HEK293 (cell line): ENCODE measurements around the gene ABR.

Experiments
- CTCF ChIA-PET: fragments of 350-600 bp; formaldehyde crosslinking; extraction: SDS; loops from one replicate; lab custom pipeline; 2021; ENCODE audit warnings: antibody characterized with exemption; lab: Yijun Ruan, JAX
- POLR2A ChIA-PET: fragments of 300-600 bp; formaldehyde crosslinking; extraction: SDS; loops from one replicate; lab custom pipeline; 2020; ENCODE audit warnings: antibody characterized with exemption, inconsistent platforms; lab: Yijun Ruan, JAX
- H3K27ac ChIP-seq: fragments of 200-500 bp; sonication (Bioruptor generic); 2 replicates; pipeline ENCODE4 v1.5.1; 2014; ENCODE audit warnings: low read depth, low read length, control low read depth, inconsistent platforms; ENCODE audit errors: extremely low read depth
- H3K36me3 ChIP-seq, 2 experiments: fragments of 200-500 bp in 1 of 2; sonication (Bioruptor generic) in 1 of 2; 1 replicate in 1 of 2; 2 replicates in 1 of 2; pipeline ENCODE4 v1.5.1; 2014 to 2017; ENCODE audit warnings: inconsistent platforms in 2 of 2, low read length in 2 of 2; ENCODE audit not compliant: control insufficient read depth in 2 of 2, insufficient read depth in 1 of 2
- H3K4me1 ChIP-seq: fragments of 200-500 bp; sonication (Bioruptor generic); 2 replicates; pipeline ENCODE4 v1.5.1; 2014; ENCODE audit warnings: mild to moderate bottlenecking, low read length, inconsistent platforms; ENCODE audit not compliant: control insufficient read depth, insufficient read depth
- H3K4me3 ChIP-seq: 2 replicates; pipeline ENCODE4 v1.5.1; 2011; ENCODE audit warnings: low read depth, mild to moderate bottlenecking, control low read depth, low read length, moderate library complexity
- H3K9me3 ChIP-seq: fragments of 200-500 bp; sonication (Bioruptor generic); 2 replicates; pipeline ENCODE4 v1.5.1; 2014; ENCODE audit warnings: low read depth, low read length, inconsistent platforms; ENCODE audit not compliant: control insufficient read depth, insufficient read depth
- IKZF3 ChIP-seq: fragments of 450-650 bp; IDR thresholded peaks from 2 replicates; pipeline ENCODE4 v1.5.0; 2018; ENCODE audit warnings: missing biosample characterization, mild to moderate bottlenecking, missing genetic modification characterization, moderate library complexity
- MYNN ChIP-seq: fragments of 450-650 bp; formaldehyde crosslinking; IDR thresholded peaks from 2 replicates; pipeline ENCODE4 v1.5.1; 2016; ENCODE audit warnings: missing biosample characterization, missing genetic modification characterization, borderline replicate concordance
- SCRT2 ChIP-seq: fragments of 450-650 bp; formaldehyde crosslinking; IDR thresholded peaks from 2 replicates; pipeline ENCODE4 v1.5.1; 2016; ENCODE audit warnings: missing biosample characterization, missing genetic modification characterization
- SETDB1 ChIP-seq: IDR thresholded peaks from one replicate; pipeline ENCODE4 v1.6.1; 2017; ENCODE audit warnings: mild to moderate bottlenecking, low read length, moderate library complexity, mixed read lengths; ENCODE audit not compliant: insufficient read length
- SP3 ChIP-seq: fragments of 450-650 bp; formaldehyde crosslinking; IDR thresholded peaks from 2 replicates; pipeline ENCODE4 v1.5.1; 2016; ENCODE audit warnings: missing biosample characterization, missing genetic modification characterization
- WT1 ChIP-seq: fragments of 450-650 bp; formaldehyde crosslinking; IDR thresholded peaks from 2 replicates; pipeline ENCODE4 v1.5.1; 2016; ENCODE audit warnings: missing biosample characterization, missing genetic modification characterization
- YY1 ChIP-seq: fragments of 450-650 bp; formaldehyde crosslinking; IDR thresholded peaks from 2 replicates; pipeline ENCODE4 v1.5.1; 2018; ENCODE audit warnings: missing biosample characterization, missing genetic modification characterization
- ZFP37 ChIP-seq: fragments of 450-650 bp; formaldehyde crosslinking; IDR thresholded peaks from 2 replicates; pipeline ENCODE4 v1.5.1; 2016; ENCODE audit warnings: missing biosample characterization, missing genetic modification characterization
- ZFP69B ChIP-seq: fragments of 450-650 bp; formaldehyde crosslinking; IDR thresholded peaks from 2 replicates; pipeline ENCODE4 v1.5.1; 2016; ENCODE audit warnings: missing biosample characterization, missing genetic modification characterization
- ZNF10 ChIP-seq: fragments of 450-650 bp; formaldehyde crosslinking; IDR thresholded peaks from 2 replicates; pipeline ENCODE4 v1.5.1; 2017; ENCODE audit warnings: missing biosample characterization, missing genetic modification characterization
- ZNF132 ChIP-seq: fragments of 450-650 bp; formaldehyde crosslinking; IDR thresholded peaks from 2 replicates; pipeline ENCODE4 v1.5.1; 2017; ENCODE audit warnings: missing biosample characterization, missing genetic modification characterization, borderline replicate concordance
- ZNF169 ChIP-seq: fragments of 450-650 bp; formaldehyde crosslinking; IDR thresholded peaks from 2 replicates; pipeline ENCODE4 v1.5.1; 2016; ENCODE audit warnings: missing biosample characterization, missing genetic modification characterization
- ZNF2 ChIP-seq: fragments of 450-650 bp; formaldehyde crosslinking; IDR thresholded peaks from 2 replicates; pipeline ENCODE4 v1.5.1; 2016; ENCODE audit warnings: missing biosample characterization, missing genetic modification characterization
- ZNF549 ChIP-seq: fragments of 450-650 bp; IDR thresholded peaks from 2 replicates; pipeline ENCODE4 v1.5.1; 2018; ENCODE audit warnings: missing biosample characterization, missing genetic modification characterization, mild to moderate bottlenecking, inconsistent platforms, moderate library complexity
- ZNF585B ChIP-seq: fragments of 450-650 bp; formaldehyde crosslinking; IDR thresholded peaks from 2 replicates; pipeline ENCODE4 v1.5.1; 2016; ENCODE audit warnings: missing biosample characterization, missing genetic modification characterization
- ZNF658 ChIP-seq: fragments of 450-650 bp; formaldehyde crosslinking; IDR thresholded peaks from 2 replicates; pipeline ENCODE4; 2016; ENCODE audit warnings: missing biosample characterization, missing genetic modification characterization
- ZNF777 ChIP-seq: fragments of 450-650 bp; formaldehyde crosslinking; IDR thresholded peaks from 2 replicates; pipeline ENCODE4 v1.5.1; 2017; ENCODE audit warnings: missing biosample characterization, missing genetic modification characterization, borderline replicate concordance
- TF ChIP-seq, protein P1 (sequence below): fragments of 450-650 bp; IDR thresholded peaks from 2 replicates; pipeline ENCODE4 v1.5.1; 2018; ENCODE audit warnings: missing biosample characterization, mild to moderate bottlenecking, missing genetic modification characterization
- TF ChIP-seq, protein P2 (sequence below): fragments of 450-650 bp; formaldehyde crosslinking; IDR thresholded peaks from 2 replicates; pipeline ENCODE4 v1.5.1; 2016; ENCODE audit warnings: missing biosample characterization, missing genetic modification characterization
- TF ChIP-seq, protein P3 (sequence below): fragments of 450-650 bp; IDR thresholded peaks from 2 replicates; pipeline ENCODE4 v1.5.1; 2018; ENCODE audit warnings: missing biosample characterization, missing genetic modification characterization
- TF ChIP-seq, protein P4 (sequence below): IDR thresholded peaks from 2 replicates; pipeline ENCODE4 v1.6.1; 2011; ENCODE audit warnings: mild to moderate bottlenecking, low read depth, low read length, borderline replicate concordance
- TF ChIP-seq, protein P5 (sequence below): fragments of 450-650 bp; formaldehyde crosslinking; IDR thresholded peaks from 2 replicates; pipeline ENCODE4 v1.5.0; 2017; ENCODE audit warnings: missing biosample characterization, missing genetic modification characterization, borderline replicate concordance

The ABR gene

DNA sequence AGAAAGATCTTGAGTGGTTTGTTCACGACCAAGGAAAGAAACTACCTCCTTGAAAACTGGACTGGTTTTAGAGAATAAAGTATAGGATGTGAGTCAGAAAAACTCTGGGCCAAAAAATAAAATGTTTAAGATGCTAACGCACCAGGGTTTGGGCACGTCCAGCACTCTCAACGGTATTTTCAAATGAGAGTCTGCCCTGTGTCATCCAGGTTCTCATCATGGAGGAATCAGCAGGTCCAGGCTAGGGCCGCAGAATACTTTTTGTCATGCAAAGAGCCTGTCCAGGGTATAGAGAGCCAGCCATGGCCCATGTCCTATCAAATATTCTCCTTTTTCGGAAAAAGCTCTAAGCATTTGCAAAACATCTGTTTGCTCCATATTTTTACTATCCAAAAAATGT lies 202.6 kb downstream of the ABR start:
- Histone ChIP-seq H3K36me3 (no peaks in the 10 kb centered on the region), H3K4me1 (peaks cover 9% of the 10 kb centered on the region; the same call in 1 of the 2 replicates), H3K9me3 (no peaks in the 10 kb centered on the region), H3K27ac (no peak overlapping the region), H3K4me3 (no peak overlapping the region)
- ChIA-PET POLR2A (interaction anchor here (2.2 to 3.4 kb wide), 2 partner anchors 12 to 44 kb away, joined by 5 to 11 read pairs; no protein-coding TSS in a partner anchor), CTCF (interaction anchor here (0.6 to 2.5 kb wide), 7 partner anchors 11 to 181 kb away, joined by 3 to 6 read pairs (median 3); partner anchors contain the start of gene TIMM22)
- TF ChIP-seq, protein P1, sequence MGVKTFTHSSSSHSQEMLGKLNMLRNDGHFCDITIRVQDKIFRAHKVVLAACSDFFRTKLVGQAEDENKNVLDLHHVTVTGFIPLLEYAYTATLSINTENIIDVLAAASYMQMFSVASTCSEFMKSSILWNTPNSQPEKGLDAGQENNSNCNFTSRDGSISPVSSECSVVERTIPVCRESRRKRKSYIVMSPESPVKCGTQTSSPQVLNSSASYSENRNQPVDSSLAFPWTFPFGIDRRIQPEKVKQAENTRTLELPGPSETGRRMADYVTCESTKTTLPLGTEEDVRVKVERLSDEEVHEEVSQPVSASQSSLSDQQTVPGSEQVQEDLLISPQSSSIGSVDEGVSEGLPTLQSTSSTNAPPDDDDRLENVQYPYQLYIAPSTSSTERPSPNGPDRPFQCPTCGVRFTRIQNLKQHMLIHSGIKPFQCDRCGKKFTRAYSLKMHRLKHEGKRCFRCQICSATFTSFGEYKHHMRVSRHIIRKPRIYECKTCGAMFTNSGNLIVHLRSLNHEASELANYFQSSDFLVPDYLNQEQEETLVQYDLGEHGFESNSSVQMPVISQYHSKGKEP (tag by site-specific recombination): no peak
- TF ChIP-seq ZFP37 (tag by site-specific recombination) (no peak), MYNN (tag by site-specific recombination) (no peak), ZNF169 (no peak), ZNF658 (tag by site-specific recombination) (no peak), ZNF585B (tag by site-specific recombination) (no peak), IKZF3 (tag by site-specific recombination) (no peak), SCRT2 (tag by site-specific recombination) (no peak), ZNF2 (no peak), ZFP69B (no peak), YY1 (tag by site-specific recombination) (no peak), ZNF549 (tag by site-specific recombination) (no peak), ZNF132 (tag by site-specific recombination) (no peak), ZNF777 (tag by site-specific recombination) (no peak), ZNF10 (no peak)
- TF ChIP-seq, protein P2, sequence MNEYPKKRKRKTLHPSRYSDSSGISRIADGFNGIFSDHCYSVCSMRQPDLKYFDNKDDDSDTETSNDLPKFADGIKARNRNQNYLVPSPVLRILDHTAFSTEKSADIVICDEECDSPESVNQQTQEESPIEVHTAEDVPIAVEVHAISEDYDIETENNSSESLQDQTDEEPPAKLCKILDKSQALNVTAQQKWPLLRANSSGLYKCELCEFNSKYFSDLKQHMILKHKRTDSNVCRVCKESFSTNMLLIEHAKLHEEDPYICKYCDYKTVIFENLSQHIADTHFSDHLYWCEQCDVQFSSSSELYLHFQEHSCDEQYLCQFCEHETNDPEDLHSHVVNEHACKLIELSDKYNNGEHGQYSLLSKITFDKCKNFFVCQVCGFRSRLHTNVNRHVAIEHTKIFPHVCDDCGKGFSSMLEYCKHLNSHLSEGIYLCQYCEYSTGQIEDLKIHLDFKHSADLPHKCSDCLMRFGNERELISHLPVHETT: no peak
- TF ChIP-seq, protein P3, sequence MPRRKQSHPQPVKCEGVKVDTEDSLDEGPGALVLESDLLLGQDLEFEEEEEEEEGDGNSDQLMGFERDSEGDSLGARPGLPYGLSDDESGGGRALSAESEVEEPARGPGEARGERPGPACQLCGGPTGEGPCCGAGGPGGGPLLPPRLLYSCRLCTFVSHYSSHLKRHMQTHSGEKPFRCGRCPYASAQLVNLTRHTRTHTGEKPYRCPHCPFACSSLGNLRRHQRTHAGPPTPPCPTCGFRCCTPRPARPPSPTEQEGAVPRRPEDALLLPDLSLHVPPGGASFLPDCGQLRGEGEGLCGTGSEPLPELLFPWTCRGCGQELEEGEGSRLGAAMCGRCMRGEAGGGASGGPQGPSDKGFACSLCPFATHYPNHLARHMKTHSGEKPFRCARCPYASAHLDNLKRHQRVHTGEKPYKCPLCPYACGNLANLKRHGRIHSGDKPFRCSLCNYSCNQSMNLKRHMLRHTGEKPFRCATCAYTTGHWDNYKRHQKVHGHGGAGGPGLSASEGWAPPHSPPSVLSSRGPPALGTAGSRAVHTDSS: no peak

DNA sequence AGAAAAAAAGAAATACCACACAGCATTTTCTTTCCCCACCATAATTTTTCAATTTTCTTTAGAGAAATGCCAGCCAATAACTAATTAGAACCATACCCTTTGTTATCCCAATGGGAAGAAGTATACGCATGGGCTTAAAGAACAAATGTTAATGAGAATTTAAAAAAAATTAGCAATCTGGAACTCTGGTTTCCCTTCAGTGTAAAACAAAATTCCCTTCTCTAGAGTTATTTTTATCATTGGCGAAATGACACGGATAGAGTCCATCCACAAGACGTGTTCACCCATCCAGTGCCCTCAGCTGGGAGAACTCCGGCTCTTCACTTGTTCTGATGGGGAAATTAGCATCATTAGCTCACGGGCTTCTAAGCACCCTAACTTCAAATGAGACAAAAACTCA lies 203.5 kb downstream of the ABR start:
- POLR2A ChIA-PET: interaction anchor here (2.2 kb wide), 1 partner anchor 44 kb away, joined by 5 read pairs; no protein-coding TSS in a partner anchor

More for the DNA sequence above, 203.5 kb downstream of the ABR start:
- no peak overlapping the region for H3K27ac ChIP-seq
- H3K36me3 ChIP-seq: no peaks in the 10 kb centered on the region
- CTCF ChIA-PET: interaction anchor here (0.6 to 2.5 kb wide), 7 partner anchors 11 to 444 kb away, joined by 3 to 6 read pairs (median 4); no protein-coding TSS in a partner anchor
- TF ChIP-seq, protein P4, sequence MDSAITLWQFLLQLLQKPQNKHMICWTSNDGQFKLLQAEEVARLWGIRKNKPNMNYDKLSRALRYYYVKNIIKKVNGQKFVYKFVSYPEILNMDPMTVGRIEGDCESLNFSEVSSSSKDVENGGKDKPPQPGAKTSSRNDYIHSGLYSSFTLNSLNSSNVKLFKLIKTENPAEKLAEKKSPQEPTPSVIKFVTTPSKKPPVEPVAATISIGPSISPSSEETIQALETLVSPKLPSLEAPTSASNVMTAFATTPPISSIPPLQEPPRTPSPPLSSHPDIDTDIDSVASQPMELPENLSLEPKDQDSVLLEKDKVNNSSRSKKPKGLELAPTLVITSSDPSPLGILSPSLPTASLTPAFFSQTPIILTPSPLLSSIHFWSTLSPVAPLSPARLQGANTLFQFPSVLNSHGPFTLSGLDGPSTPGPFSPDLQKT: no peak
- TF ChIP-seq SP3 (tag by site-specific recombination) (no peak), WT1 (tag by site-specific recombination) (no peak), SETDB1 (no peak)
- TF ChIP-seq, protein P5, sequence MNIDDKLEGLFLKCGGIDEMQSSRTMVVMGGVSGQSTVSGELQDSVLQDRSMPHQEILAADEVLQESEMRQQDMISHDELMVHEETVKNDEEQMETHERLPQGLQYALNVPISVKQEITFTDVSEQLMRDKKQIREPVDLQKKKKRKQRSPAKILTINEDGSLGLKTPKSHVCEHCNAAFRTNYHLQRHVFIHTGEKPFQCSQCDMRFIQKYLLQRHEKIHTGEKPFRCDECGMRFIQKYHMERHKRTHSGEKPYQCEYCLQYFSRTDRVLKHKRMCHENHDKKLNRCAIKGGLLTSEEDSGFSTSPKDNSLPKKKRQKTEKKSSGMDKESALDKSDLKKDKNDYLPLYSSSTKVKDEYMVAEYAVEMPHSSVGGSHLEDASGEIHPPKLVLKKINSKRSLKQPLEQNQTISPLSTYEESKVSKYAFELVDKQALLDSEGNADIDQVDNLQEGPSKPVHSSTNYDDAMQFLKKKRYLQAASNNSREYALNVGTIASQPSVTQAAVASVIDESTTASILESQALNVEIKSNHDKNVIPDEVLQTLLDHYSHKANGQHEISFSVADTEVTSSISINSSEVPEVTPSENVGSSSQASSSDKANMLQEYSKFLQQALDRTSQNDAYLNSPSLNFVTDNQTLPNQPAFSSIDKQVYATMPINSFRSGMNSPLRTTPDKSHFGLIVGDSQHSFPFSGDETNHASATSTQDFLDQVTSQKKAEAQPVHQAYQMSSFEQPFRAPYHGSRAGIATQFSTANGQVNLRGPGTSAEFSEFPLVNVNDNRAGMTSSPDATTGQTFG (tag by site-specific recombination): no peak
- H3K4me1 ChIP-seq: peaks cover 9% of the 10 kb centered on the region; the same call in 1 of the 2 replicates
- no peaks in the 10 kb centered on the region for H3K9me3 ChIP-seq
- no peak overlapping the region for H3K4me3 ChIP-seq
